Glutamatergic neuron (in vitro differentiated cells): Measurements from ENCODE around the gene GBA3. TPM values are rescaled to one million over a fixed set of nuclear protein-coding genes. Genes with fewer than 3 reads are reported as not detected.

ENCODE experiments used
- DNase-seq: peaks from one replicate; pipeline ENCODE4 v3.0.0; 2022
- H3K27ac Mint-ChIP-seq: one replicate; pipeline ENCODE4 v1.8.0; 2020; ENCODE audit warnings: mild to moderate bottlenecking, mixed read lengths, inconsistent platforms; ENCODE audit not compliant: unreplicated experiment
- H3K27me3 Mint-ChIP-seq: one replicate; pipeline ENCODE4 v1.8.0; 2020; ENCODE audit warnings: mild to moderate bottlenecking, moderate library complexity, mixed read lengths, inconsistent platforms; ENCODE audit not compliant: unreplicated experiment
- H3K36me3 Mint-ChIP-seq: one replicate; pipeline ENCODE4 v1.8.0; 2020; ENCODE audit warnings: mild to moderate bottlenecking, mixed read lengths, inconsistent platforms; ENCODE audit not compliant: unreplicated experiment
- H3K4me1 Mint-ChIP-seq: one replicate; pipeline ENCODE4 v1.8.0; 2020; ENCODE audit warnings: mild to moderate bottlenecking, low read depth, mixed read lengths, inconsistent platforms; ENCODE audit not compliant: unreplicated experiment
- H3K4me3 Mint-ChIP-seq: one replicate; pipeline ENCODE4 v1.8.0; 2020; ENCODE audit warnings: mild to moderate bottlenecking, mixed read lengths, inconsistent platforms; ENCODE audit not compliant: unreplicated experiment
- H3K9me3 Mint-ChIP-seq: one replicate; pipeline ENCODE4 v1.8.0; 2020; ENCODE audit warnings: mild to moderate bottlenecking, moderate library complexity, mixed read lengths, inconsistent platforms; ENCODE audit not compliant: unreplicated experiment
- CTCF ChIP-seq: fragments of 200-600 bp; sonication (generic); IDR thresholded peaks from one replicate; pipeline ENCODE4 v1.5.0; 2021; ENCODE audit not compliant: partially characterized antibody, unreplicated experiment
- total RNA-seq: library from RNA; stranded (reverse); fragmentation: NEBNext Ultra II Directional; extraction: Animal tissue kit (Norgen Biotek cat#: 25700); gene quantifications from one replicate; pipeline ENCODE4 v1.2.1, GENCODE V29; 2021; ENCODE audit not compliant: unreplicated experiment

GBA3 gene
- total RNA-seq, 1 donor from 2014 or later, result 0.32 TPM

- Mint-ChIP-seq H3K27ac (no peak overlapping the region), H3K9me3 (peaks cover 2% of the 10 kb centered on the region), H3K4me3 (no peak overlapping the region), H3K27me3 (no peaks in the 10 kb centered on the region), H3K4me1 (no peaks in the 10 kb centered on the region), H3K36me3 (no peaks in the 10 kb centered on the region)
- DNase-seq, result no peak
- no peak for TF ChIP-seq CTCF
These were observed 21.8 kb upstream of the GBA3 start for GRCh38 chr4:22670956-22671355.

- Mint-ChIP-seq H3K4me1 (no peaks in the 10 kb centered on the region), H3K9me3 (peaks cover 2% of the 10 kb centered on the region), H3K4me3 (no peak overlapping the region), H3K36me3 (no peaks in the 10 kb centered on the region), H3K27ac (no peak overlapping the region), H3K27me3 (no peaks in the 10 kb centered on the region)
- no peak for DNase-seq
- TF ChIP-seq CTCF, result no peak
These were observed 20.2 kb upstream of the GBA3 start for GRCh38 chr4:22672519-22672918.

DNA sequence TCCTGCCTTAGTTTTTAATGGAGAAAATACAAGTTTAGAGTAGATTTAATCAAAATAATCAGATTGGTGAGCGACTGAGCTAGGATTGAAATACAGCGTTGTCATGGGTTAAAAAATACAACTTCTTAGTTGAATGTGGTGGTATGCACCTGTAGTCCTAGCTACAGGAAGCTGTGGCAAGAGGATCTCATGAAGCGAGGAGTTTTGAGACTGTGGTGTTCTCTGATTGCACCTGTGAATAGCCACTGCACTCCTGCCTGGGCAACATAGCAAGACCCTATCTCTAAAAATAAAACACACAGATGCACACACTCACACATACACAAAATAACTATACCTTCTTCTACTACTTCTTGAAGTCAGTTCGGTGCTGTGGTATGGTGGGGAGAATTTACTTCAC is 19.8 kb upstream of the GBA3 start:
- Mint-ChIP-seq H3K27me3 (no peaks in the 10 kb centered on the region), H3K27ac (no peak overlapping the region), H3K9me3 (peaks cover 2% of the 10 kb centered on the region), H3K4me1 (no peaks in the 10 kb centered on the region), H3K4me3 (no peak overlapping the region), H3K36me3 (no peaks in the 10 kb centered on the region)
- DNase-seq, result no peak
- no peak for TF ChIP-seq CTCF

DNA sequence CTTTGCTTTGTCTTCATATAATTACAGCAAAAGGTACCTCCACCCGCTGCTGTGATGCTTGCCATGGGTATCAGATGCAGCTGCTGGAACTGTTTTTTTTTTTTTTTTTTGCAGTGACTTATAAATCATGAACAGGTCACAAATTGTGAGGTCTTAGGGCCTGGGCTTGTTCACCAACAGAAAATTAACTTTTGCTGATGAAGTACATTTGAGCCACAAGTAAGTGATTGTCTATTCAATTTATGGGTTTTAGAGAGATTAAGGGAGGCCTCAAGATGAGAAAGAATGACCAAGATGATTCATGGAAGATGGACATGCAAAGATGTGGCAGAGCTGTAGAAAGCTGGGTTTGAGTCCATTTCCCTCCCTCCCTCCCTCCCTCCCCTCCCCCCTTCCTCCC is 18.0 kb upstream of the GBA3 start:
- Mint-ChIP-seq H3K27ac (no peak overlapping the region), H3K9me3 (peaks cover 2% of the 10 kb centered on the region), H3K4me3 (no peak overlapping the region), H3K4me1 (no peaks in the 10 kb centered on the region), H3K36me3 (no peaks in the 10 kb centered on the region), H3K27me3 (no peaks in the 10 kb centered on the region)
- TF ChIP-seq CTCF, result no peak
- no peak for DNase-seq

DNA sequence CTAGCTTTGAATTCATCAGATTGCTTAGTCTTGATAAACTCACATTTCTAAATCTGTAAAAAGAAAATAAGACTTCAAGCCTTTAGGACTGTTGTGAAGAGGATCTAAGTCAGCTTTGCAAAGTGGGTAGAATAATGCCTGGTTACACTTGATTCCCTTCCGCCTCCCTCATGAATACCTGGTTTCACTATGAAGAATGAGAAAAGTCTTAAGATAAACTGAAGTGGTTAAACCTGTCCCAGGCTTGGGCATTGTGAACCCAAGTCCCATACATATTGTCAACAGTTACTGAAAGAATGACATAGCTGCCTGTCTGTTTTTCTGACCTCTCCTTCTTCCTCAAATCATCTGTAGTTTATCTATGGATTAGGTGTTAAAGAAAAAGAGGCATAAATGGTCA is 16.7 kb upstream of the GBA3 start:
- no peak for TF ChIP-seq CTCF
- Mint-ChIP-seq H3K4me3 (no peak overlapping the region), H3K4me1 (no peaks in the 10 kb centered on the region), H3K27me3 (no peaks in the 10 kb centered on the region), H3K36me3 (no peaks in the 10 kb centered on the region), H3K27ac (no peak overlapping the region), H3K9me3 (peaks cover 3% of the 10 kb centered on the region)
- no peak for DNase-seq
